Dendritic cell treated with granulocyte-macrophage colony-stimulating factor and Interleukin-4, amounts not matched to agents 40 ng/mL and 50 ng/mL, for 4 days (primary cell): ENCODE results near the gene CLP1.
"Not testable (repeated sequence)": the region's sequence is repeated elsewhere in the genome, so short reads cannot be mapped to it uniquely, and the experiment has no call there.

ENCODE experiments used
- H3K27ac Mint-ChIP-seq: one replicate; pipeline ENCODE4 v1.8.0; 2022; ENCODE audit warnings: mild to moderate bottlenecking, mixed read lengths
- H3K27me3 Mint-ChIP-seq: one replicate; pipeline ENCODE4 v1.8.0; 2022; ENCODE audit warnings: mild to moderate bottlenecking, mixed read lengths
- H3K36me3 Mint-ChIP-seq: one replicate; pipeline ENCODE4 v1.8.0; 2022; ENCODE audit warnings: low read depth, mixed read lengths
- H3K4me1 Mint-ChIP-seq: one replicate; pipeline ENCODE4 v1.8.0; 2022; ENCODE audit warnings: low read depth, mixed read lengths
- H3K4me3 Mint-ChIP-seq: one replicate; pipeline ENCODE4 v1.8.0; 2022; ENCODE audit warnings: mild to moderate bottlenecking, moderate library complexity, mixed read lengths
- H3K9me3 Mint-ChIP-seq: one replicate; pipeline ENCODE4 v1.8.0; 2022; ENCODE audit warnings: mixed read lengths
- intact Hi-C: fragments of 100-400 bp; cut with micrococcal nuclease; formaldehyde crosslinking; loops from one replicate; pipeline ENCODE4 v1.15.0; 2022

The CLP1 gene

GRCh38 chr11:57662893-57663292, 5.3 kb downstream of the CLP1 start:
- H3K4me1 Mint-ChIP-seq, result peaks cover 25% of the 10 kb centered on the region
- no peak overlapping the region for H3K27ac Mint-ChIP-seq
- H3K4me3 Mint-ChIP-seq, result no peak overlapping the region
- H3K9me3 Mint-ChIP-seq, result no peaks in the 10 kb centered on the region
- peaks cover 58% of the 10 kb centered on the region for H3K36me3 Mint-ChIP-seq
- intact Hi-C loops, result loop anchor here (10.0 kb wide), 1 partner anchor 862 kb away; no protein-coding TSS in a partner anchor
- H3K27me3 Mint-ChIP-seq, result no peaks in the 10 kb centered on the region

GRCh38 chr11:57663975-57664374, 6.4 kb downstream of the CLP1 start:
- Mint-ChIP-seq H3K27ac (no peak overlapping the region), H3K4me3 (no peak overlapping the region), H3K27me3 (no peaks in the 10 kb centered on the region), H3K9me3 (no peaks in the 10 kb centered on the region), H3K4me1 (peaks cover 16% of the 10 kb centered on the region), H3K36me3 (peaks cover 63% of the 10 kb centered on the region)
- intact Hi-C loops, result loop anchor here (10.0 kb wide), 1 partner anchor 861 kb away; no protein-coding TSS in a partner anchor

- intact Hi-C loops, result loop anchor here (1.0 to 10.0 kb wide), 4 partner anchors 10 to 912 kb away; partner anchors contain the start of genes CLP1, MED19, TMX2 and ZFP91
- Mint-ChIP-seq H3K9me3 (no peaks in the 10 kb centered on the region), H3K27ac (peak overlapping the region; percentile 97), H3K27me3 (no peaks in the 10 kb centered on the region), H3K36me3 (peaks cover 46% of the 10 kb centered on the region), H3K4me1 (peaks cover 33% of the 10 kb centered on the region), H3K4me3 (peak overlapping the region; percentile 84)
Observed at GRCh38 chr11:57667117-57667735, 9.7 kb downstream of the CLP1 start.

- Mint-ChIP-seq H3K27ac (peak within 1 kb of the TSS; percentile 97), H3K4me3 (peak within 1 kb of the TSS; percentile 84), H3K4me1 (peaks cover 40% of the 10 kb centered on the region), H3K9me3 (no peaks in the 10 kb centered on the region), H3K27me3 (no peaks in the 10 kb centered on the region), H3K36me3 (peaks cover 46% of the 10 kb centered on the region)
- intact Hi-C loops, result loop anchor here (1.0 to 10.0 kb wide), 5 partner anchors 11 to 911 kb away; partner anchors contain the start of genes CLP1, MED19, TMX2 and ZFP91
Observed at GRCh38 chr11:57667736-57668433, 10.3 kb downstream of the CLP1 start, which contains the start of gene ZDHHC5. TSS of gene ZDHHC5 (plus strand) at chr11:57668114. CDS start at chr11:57673091, 4,977 bp downstream.

GRCh38 chr11:57668434-57668782, 10.8 kb downstream of the CLP1 start:
- peaks cover 49% of the 10 kb centered on the region for H3K36me3 Mint-ChIP-seq
- no peaks in the 10 kb centered on the region for H3K27me3 Mint-ChIP-seq
- H3K9me3 Mint-ChIP-seq, result no peaks in the 10 kb centered on the region
- intact Hi-C loops, result loop anchor here (1.0 to 10.0 kb wide), 2 partner anchors 99 to 856 kb away; no protein-coding TSS in a partner anchor
- H3K27ac Mint-ChIP-seq, result peak overlapping the region; percentile 97
- H3K4me1 Mint-ChIP-seq, result peaks cover 45% of the 10 kb centered on the region
- peak overlapping the region; percentile 84 for H3K4me3 Mint-ChIP-seq

GRCh38 chr11:57674251-57674650, 16.7 kb downstream of the CLP1 start:
- Mint-ChIP-seq H3K36me3 (peaks cover 84% of the 10 kb centered on the region), H3K9me3 (no peaks in the 10 kb centered on the region), H3K4me1 (peaks cover 57% of the 10 kb centered on the region), H3K4me3 (no peak overlapping the region), H3K27me3 (no peaks in the 10 kb centered on the region), H3K27ac (no peak overlapping the region)
- intact Hi-C loops, result no loop called here

GRCh38 chr11:57675176-57675941, 17.8 kb downstream of the CLP1 start:
- Mint-ChIP-seq H3K27ac (no peak overlapping the region), H3K4me1 (peaks cover 51% of the 10 kb centered on the region), H3K4me3 (no peak overlapping the region), H3K9me3 (no peaks in the 10 kb centered on the region), H3K36me3 (peaks cover 93% of the 10 kb centered on the region), H3K27me3 (no peaks in the 10 kb centered on the region)
- intact Hi-C loops, result no loop called here

- H3K36me3 Mint-ChIP-seq, result peaks cover 98% of the 10 kb centered on the region
Observed at GRCh38 chr11:57679396-57679795, 21.8 kb downstream of the CLP1 start.

GRCh38 chr11:57680552-57680874, 23.0 kb downstream of the CLP1 start:
- Mint-ChIP-seq H3K27ac (no peak overlapping the region), H3K27me3 (no peaks in the 10 kb centered on the region), H3K9me3 (no peaks in the 10 kb centered on the region), H3K4me1 (peaks cover 27% of the 10 kb centered on the region), H3K36me3 (peaks cover 98% of the 10 kb centered on the region), H3K4me3 (no peak overlapping the region)
- intact Hi-C loops, result no loop called here

More at GRCh38 chr11:57679396-57679795, 21.8 kb downstream of the CLP1 start:
- no peaks in the 10 kb centered on the region for H3K9me3 Mint-ChIP-seq
- H3K27me3 Mint-ChIP-seq, result no peaks in the 10 kb centered on the region
- H3K27ac Mint-ChIP-seq, result no peak overlapping the region
- peaks cover 33% of the 10 kb centered on the region for H3K4me1 Mint-ChIP-seq
- intact Hi-C loops, result no loop called here
- H3K4me3 Mint-ChIP-seq, result no peak overlapping the region

GRCh38 chr11:57681168-57681567, 23.6 kb downstream of the CLP1 start:
- Mint-ChIP-seq H3K36me3 (peaks cover 98% of the 10 kb centered on the region), H3K9me3 (no peaks in the 10 kb centered on the region), H3K27ac (no peak overlapping the region), H3K27me3 (no peaks in the 10 kb centered on the region), H3K4me1 (peaks cover 21% of the 10 kb centered on the region), H3K4me3 (no peak overlapping the region)
- intact Hi-C loops, result no loop called here

- H3K9me3 Mint-ChIP-seq, H3K4me3 Mint-ChIP-seq, H3K27me3 Mint-ChIP-seq, intact Hi-C loops, H3K27ac Mint-ChIP-seq, H3K4me1 Mint-ChIP-seq: not testable (repeated sequence)
- peaks cover 92% of the 10 kb centered on the region for H3K36me3 Mint-ChIP-seq
Observed at GRCh38 chr11:57690474-57690873, 32.9 kb downstream of the CLP1 start.

GRCh38 chr11:57698843-57699365, 41.3 kb downstream of the CLP1 start:
- intact Hi-C loops, result no loop called here
- no peaks in the 10 kb centered on the region for H3K27me3 Mint-ChIP-seq
- peaks cover 99% of the 10 kb centered on the region for H3K36me3 Mint-ChIP-seq
- H3K4me3 Mint-ChIP-seq, result no peak overlapping the region
- H3K4me1 Mint-ChIP-seq, result no peaks in the 10 kb centered on the region
- no peak overlapping the region for H3K27ac Mint-ChIP-seq
- no peaks in the 10 kb centered on the region for H3K9me3 Mint-ChIP-seq

GRCh38 chr11:57699813-57700212, 42.3 kb downstream of the CLP1 start:
- no peak overlapping the region for H3K27ac Mint-ChIP-seq
- no peaks in the 10 kb centered on the region for H3K4me1 Mint-ChIP-seq
- no peak overlapping the region for H3K4me3 Mint-ChIP-seq
- intact Hi-C loops, result no loop called here
- H3K27me3 Mint-ChIP-seq, result no peaks in the 10 kb centered on the region
- H3K36me3 Mint-ChIP-seq, result peaks cover 99% of the 10 kb centered on the region
- H3K9me3 Mint-ChIP-seq, result no peaks in the 10 kb centered on the region

- Mint-ChIP-seq H3K4me1 (no peaks in the 10 kb centered on the region), H3K27ac (no peak overlapping the region), H3K4me3 (no peak overlapping the region), H3K36me3 (peaks cover 99% of the 10 kb centered on the region), H3K27me3 (no peaks in the 10 kb centered on the region), H3K9me3 (no peaks in the 10 kb centered on the region)
- intact Hi-C loops, result no loop called here
Observed at GRCh38 chr11:57700425-57700824, 42.9 kb downstream of the CLP1 start.
